HEK293T (cell line): ENCODE measurements around the gene HOXC11.

Experiments used
- BHLHE40 ChIP-seq: fragments of 450-650 bp; IDR thresholded peaks from 2 replicates; pipeline ENCODE4 v1.6.1; 2016; ENCODE audit warnings: mild to moderate bottlenecking, moderate library complexity, borderline replicate concordance
- CTBP1 ChIP-seq: fragments of 450-650 bp; IDR thresholded peaks from 2 replicates; pipeline ENCODE4 v1.6.1; 2016; ENCODE audit warnings: borderline replicate concordance
- FOXA1 ChIP-seq: fragments of 450-650 bp; IDR thresholded peaks from 2 replicates; pipeline ENCODE4 v1.6.1; 2016; ENCODE audit warnings: mild to moderate bottlenecking
- FOXK2 ChIP-seq: fragments of 450-650 bp; IDR thresholded peaks from 2 replicates; pipeline ENCODE4 v1.6.1; 2016; ENCODE audit warnings: mild to moderate bottlenecking
- FOXM1 ChIP-seq: fragments of 450-650 bp; IDR thresholded peaks from 2 replicates; pipeline ENCODE4 v1.6.1; 2017; ENCODE audit warnings: mild to moderate bottlenecking, borderline replicate concordance

DNA sequence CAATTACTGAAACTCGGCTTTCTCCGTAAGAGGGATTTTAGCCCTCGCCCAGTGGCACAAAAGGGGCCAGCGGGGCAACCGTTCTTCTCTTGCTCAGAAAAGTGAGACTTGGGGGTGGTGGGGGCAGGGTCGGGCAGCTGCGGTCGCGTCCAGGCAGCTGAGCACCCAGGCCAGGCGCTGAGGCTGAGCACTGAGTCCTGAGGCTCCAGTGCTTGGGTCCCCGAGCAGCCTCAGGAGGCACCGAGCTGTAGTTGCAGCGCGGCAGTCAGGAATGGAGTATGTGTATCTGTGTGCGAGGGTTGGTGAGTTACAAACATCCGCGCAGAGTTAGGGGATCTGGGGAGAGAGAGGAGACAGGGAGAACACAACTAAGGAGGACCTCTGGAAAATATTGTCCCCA, 51.2 kb downstream of the HOXC11 start:
- no peak for TF ChIP-seq FOXK2
- TF ChIP-seq FOXM1: no peak
- no peak for TF ChIP-seq BHLHE40
- no peak for TF ChIP-seq FOXA1
- no peak for TF ChIP-seq CTBP1
